Mucosa of descending colon (tissue), 3 donors: ENCODE measurements around the gene CCDC136. TPM values are rescaled to one million over a fixed set of nuclear protein-coding genes. Genes with fewer than 3 reads are reported as not detected.

Experiments
- ATAC-seq: fragments of 200-7000 bp; cut with Tn5 transposase; one replicate; pipeline ENCODE4 v1.9.1; 2020; ENCODE audit warnings: mild to moderate bottlenecking, moderate library complexity
- DNase-seq, 3 donors: peaks; one replicate each; pipeline ENCODE4 v3.0.0-alpha.2; 2020
- H3K36me3 ChIP-seq: fragments of 200-600 bp; one replicate; pipeline ENCODE4 v1.8.0; 2021; ENCODE audit warnings: low read depth, mild to moderate bottlenecking
- H3K4me1 ChIP-seq: fragments of 200-600 bp; one replicate; pipeline ENCODE4 v1.8.0; 2021; ENCODE audit warnings: low read depth, mild to moderate bottlenecking
- H3K4me3 ChIP-seq: fragments of 200-600 bp; one replicate; pipeline ENCODE4 v1.8.0; 2021; ENCODE audit warnings: mild to moderate bottlenecking
- H3K9me3 ChIP-seq: fragments of 200-600 bp; one replicate; pipeline ENCODE4 v1.8.0; 2021; ENCODE audit warnings: mild to moderate bottlenecking
- CTCF ChIP-seq: fragments of 200-600 bp; IDR thresholded peaks from one replicate; pipeline ENCODE4 v1.8.0; 2022; ENCODE audit warnings: antibody characterized with exemption, mild to moderate bottlenecking
- intact Hi-C, 2 donors: fragments of 100-400 bp; cut with DNase I in 1 of 2; cut with micrococcal nuclease in 1 of 2; formaldehyde crosslinking; loops; one replicate each; pipeline versions ENCODE4 v1.11.0 to v1.11.1; 2022; cut with DNase I, micrococcal nuclease
- total RNA-seq, 3 donors: library from RNA; stranded (reverse); fragmentation: NEBNext Ultra II Directional in 2 of 3; extraction: Animal tissue kit (Norgen Biotek cat#: 25700) in 2 of 3; gene quantifications; one replicate each; pipeline versions ENCODE4 v1.2.1 to v1.2.4, GENCODE V29; 2021 to 2023
- donor health status: DM: no; HTN: no; CAD: no; lungs with moderate emphysema.
- donor health status: DM: no; HTN: no; CAD: no.
- donor health status: DM: no; HTN: yes; CAD: no.

The CCDC136 gene
- total RNA-seq, 3 donors from 2014 or later = 2.1 to 37.7 (median 4.1) TPM

DNA sequence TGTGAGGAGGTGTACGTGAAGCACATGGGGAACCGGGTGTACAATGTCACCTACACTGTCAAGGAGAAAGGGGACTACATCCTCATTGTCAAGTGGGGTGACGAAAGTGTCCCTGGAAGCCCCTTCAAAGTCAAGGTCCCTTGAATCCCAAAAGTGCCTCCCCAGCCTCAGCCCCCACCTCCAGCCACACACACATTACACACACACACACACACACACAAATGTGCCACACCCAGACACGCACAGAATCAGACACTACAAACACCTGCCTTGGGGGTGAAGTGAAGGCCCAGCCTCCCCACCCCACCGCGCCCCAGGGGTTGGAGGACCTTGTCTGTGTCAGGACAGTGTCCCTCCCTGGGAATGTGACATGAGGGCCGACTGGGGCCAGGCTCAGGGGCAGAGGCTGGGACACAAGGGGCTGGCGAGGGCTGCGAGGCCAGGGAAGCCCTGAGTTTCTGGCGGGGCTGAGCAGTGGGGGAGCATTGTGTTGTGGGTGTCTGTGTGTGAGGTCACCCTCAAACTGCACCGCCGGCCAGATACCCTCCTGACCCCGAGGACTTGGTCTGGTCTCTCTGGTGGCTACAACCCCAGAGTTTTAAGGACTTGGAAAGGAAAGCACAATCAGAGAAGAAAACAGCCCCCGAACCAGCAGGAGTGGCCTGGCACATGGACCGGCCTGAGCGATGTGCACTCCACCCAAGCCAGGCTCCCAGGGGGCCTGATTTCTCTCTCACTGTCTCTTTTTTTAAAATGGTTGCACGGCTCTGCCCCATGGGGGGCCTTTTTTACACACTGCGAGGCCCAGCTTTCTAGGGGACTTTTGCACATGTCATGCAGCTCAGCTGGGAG lies 66.8 kb downstream of the CCDC136 start:
- DNase-seq = no peak
- Histone ChIP-seq H3K9me3 (no peaks in the 10 kb centered on the region), H3K36me3 (no peaks in the 10 kb centered on the region), H3K4me1 (peaks cover 10% of the 10 kb centered on the region), H3K4me3 (no peak overlapping the region)
- TF ChIP-seq CTCF = no peak
- ATAC-seq = no peak
- intact Hi-C loops = no loop called here

DNA sequence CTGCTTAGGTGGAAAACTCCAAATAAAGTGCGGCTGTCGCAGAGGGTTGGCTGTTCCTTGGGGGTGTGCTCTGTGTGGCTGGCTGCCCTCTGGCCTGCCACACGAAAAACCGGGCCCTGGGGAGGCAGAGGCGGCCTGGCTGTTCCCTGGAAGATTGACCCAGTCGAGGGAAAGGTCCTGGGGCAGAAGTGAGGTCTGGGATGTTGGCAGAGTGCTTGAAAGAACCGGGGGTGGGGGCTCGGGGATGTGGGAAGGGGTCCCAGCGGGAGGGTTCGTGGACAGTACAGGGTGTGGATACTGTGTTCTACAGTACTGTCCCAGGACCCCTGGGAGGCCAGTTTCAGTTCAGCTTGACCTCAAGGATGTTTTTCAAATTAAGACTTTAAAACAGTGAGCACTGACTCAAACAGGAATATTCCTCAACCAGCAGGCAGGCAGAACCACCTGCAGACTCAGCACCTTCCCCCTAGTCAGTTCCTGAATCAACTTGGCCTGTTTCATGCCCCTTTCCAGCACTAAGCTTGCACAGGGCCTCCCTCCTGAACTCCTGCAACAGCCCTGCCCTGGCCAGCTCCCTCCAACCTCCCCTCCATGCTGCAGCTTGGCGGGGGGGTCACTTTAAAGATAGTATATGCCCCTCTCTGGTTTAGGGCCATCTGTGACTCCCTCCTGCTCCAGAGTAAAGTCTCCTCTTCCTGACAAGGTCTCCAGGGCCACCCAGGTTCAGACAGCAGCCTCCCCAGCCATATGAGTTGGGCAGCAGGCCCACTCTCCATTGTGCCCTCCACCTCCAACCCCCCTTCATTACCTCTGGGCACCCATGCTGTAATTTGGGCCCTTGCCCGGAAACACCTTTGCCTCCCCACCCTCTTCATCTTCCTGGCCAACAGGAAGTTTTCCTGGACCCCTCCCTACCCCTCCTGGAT lies 67.7 kb downstream of the CCDC136 start:
- Histone ChIP-seq H3K36me3 (no peaks in the 10 kb centered on the region), H3K4me1 (peaks cover 17% of the 10 kb centered on the region), H3K4me3 (no peak overlapping the region), H3K9me3 (no peaks in the 10 kb centered on the region)
- TF ChIP-seq CTCF = no peak
- intact Hi-C loops = no loop called here
- no peak for DNase-seq
- ATAC-seq = no peak

DNA sequence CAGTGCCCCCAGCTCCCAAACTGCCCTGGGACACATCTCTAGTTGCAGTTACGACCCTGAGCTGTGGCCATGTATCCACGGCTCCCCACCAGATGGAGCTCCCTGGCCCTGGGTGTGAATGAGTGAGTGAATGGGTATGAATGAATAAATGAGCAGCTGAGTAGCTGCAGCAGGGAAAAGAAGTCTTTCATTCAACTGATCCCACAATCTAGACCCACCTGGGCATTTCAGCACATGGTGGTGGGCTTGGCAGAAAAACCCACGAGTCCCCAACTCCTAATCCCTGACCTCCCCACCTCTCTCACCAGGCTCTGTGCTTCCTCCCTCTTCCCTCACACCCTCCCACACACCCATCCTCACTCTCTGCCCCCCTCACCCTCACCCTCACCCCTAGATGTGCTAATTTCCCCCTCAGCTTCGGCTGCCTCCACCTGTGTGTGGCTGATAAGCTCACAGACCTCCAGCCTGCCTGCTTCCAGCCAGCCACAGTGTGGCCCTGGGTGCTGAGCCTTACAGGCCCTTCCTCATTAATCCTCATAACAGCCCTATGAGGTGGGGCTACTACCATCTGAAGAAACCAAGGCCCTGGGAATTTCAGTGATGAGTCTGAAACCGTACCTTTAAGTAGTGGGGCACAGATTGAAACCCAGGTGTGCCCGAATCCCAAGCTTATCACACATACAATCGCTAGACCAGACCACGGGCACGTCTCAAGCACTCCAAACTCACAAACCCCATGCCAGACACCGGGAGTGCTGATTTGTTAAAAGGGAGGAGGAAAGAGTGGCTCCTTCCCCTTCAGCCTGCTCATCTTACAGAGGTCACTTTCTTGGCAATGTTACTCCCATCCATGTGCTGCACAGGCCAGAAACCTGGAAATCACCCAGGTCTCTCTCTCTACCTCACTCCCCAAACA lies 68.6 kb downstream of the CCDC136 start:
- H3K4me1 ChIP-seq = peaks cover 16% of the 10 kb centered on the region
- H3K9me3 ChIP-seq = no peaks in the 10 kb centered on the region
- H3K4me3 ChIP-seq = no peak overlapping the region
- no peak for ATAC-seq
- no peak for DNase-seq
- H3K36me3 ChIP-seq = no peaks in the 10 kb centered on the region
- intact Hi-C loops = no loop called here
- no peak for TF ChIP-seq CTCF

- DNase-seq = no peak
- TF ChIP-seq CTCF = no peak
- intact Hi-C loops = no loop called here
- Histone ChIP-seq H3K36me3 (no peaks in the 10 kb centered on the region), H3K4me3 (no peak overlapping the region), H3K4me1 (peaks cover 13% of the 10 kb centered on the region), H3K9me3 (no peaks in the 10 kb centered on the region)
- ATAC-seq = no peak
Observed at GRCh38 chr7:128861957-128862570, 70.3 kb downstream of the CCDC136 start.
